ENCODE results near the gene CYBB. TPM values are rescaled to one million over a fixed set of nuclear protein-coding genes. Genes with fewer than 3 reads are reported as not detected.
"Not testable (repeated sequence)": the region's sequence is repeated elsewhere in the genome, so short reads cannot be mapped to it uniquely, and the experiment has no call there.

CYBB gene
- polyA plus RNA-seq (ENCODE audit: insufficient read length): 12.6 TPM
- long read RNA-seq, donor 1, full-length matches to known transcripts: 3 of 3 reads
- long read RNA-seq, donor 1, partial matches to known transcripts: 0 of 3 reads
- long read RNA-seq, donor 1, other reads (novel, unspliced or antisense): 0 of 3 reads
- long read RNA-seq, donor 2, full-length matches to known transcripts: 2 of 2 reads
- long read RNA-seq, donor 2, partial matches to known transcripts: 0 of 2 reads
- long read RNA-seq, donor 2, other reads (novel, unspliced or antisense): 0 of 2 reads
- long read RNA-seq, donor 3, full-length matches to known transcripts: 1 of 1 reads
- long read RNA-seq, donor 3, partial matches to known transcripts: 0 of 1 reads
- long read RNA-seq, donor 3, other reads (novel, unspliced or antisense): 0 of 1 reads
- long read RNA-seq, donor 4: 0 reads
- long read RNA-seq, donor 5, full-length matches to known transcripts: 1 of 1 reads
- long read RNA-seq, donor 5, partial matches to known transcripts: 0 of 1 reads
- long read RNA-seq, donor 5, other reads (novel, unspliced or antisense): 0 of 1 reads
- long read RNA-seq, donor 6, full-length matches to known transcripts: 1 of 1 reads
- long read RNA-seq, donor 6, partial matches to known transcripts: 0 of 1 reads
- long read RNA-seq, donor 6, other reads (novel, unspliced or antisense): 0 of 1 reads
- long read RNA-seq, donor 7, full-length matches to known transcripts: 1 of 1 reads
- long read RNA-seq, donor 7, partial matches to known transcripts: 0 of 1 reads
- long read RNA-seq, donor 7, other reads (novel, unspliced or antisense): 0 of 1 reads
- long read RNA-seq, donor 8: 0 reads

- no peak for DNase-seq
Measured at GRCh38 chrX:37779857-37780256, at the start of gene CYBB. Gene CYBB, plus strand, starts transcription at chrX:37780059. Its CDS starts 19 bp downstream, at chrX:37780078.

- DNase-seq: peak; percentile 55
Measured at GRCh38 chrX:37745354-37745753, 34.5 kb upstream of the CYBB start.

- DNase-seq: no peak
Measured at GRCh38 chrX:37745835-37746217, 34.0 kb upstream of the CYBB start.

GRCh38 chrX:37746218-37746941 is 33.5 kb upstream of the CYBB start:
- DNase-seq: no peak

GRCh38 chrX:37746951-37747350 is 32.9 kb upstream of the CYBB start:
- DNase-seq: no peak

GRCh38 chrX:37752281-37752680 is 27.6 kb upstream of the CYBB start:
- no peak for DNase-seq

GRCh38 chrX:37752936-37753335 is 26.9 kb upstream of the CYBB start:
- DNase-seq: no peak

GRCh38 chrX:37753384-37753783 is 26.5 kb upstream of the CYBB start:
- DNase-seq: no peak

GRCh38 chrX:37754516-37754915 is 25.3 kb upstream of the CYBB start:
- DNase-seq: no peak

GRCh38 chrX:37755025-37755424 is 24.8 kb upstream of the CYBB start:
- DNase-seq: no peak

GRCh38 chrX:37757082-37757481 is 22.8 kb upstream of the CYBB start:
- no peak for DNase-seq

GRCh38 chrX:37759351-37759750 is 20.5 kb upstream of the CYBB start:
- no peak for DNase-seq

GRCh38 chrX:37759878-37760418 is 19.9 kb upstream of the CYBB start:
- no peak for DNase-seq

- no peak for DNase-seq
Measured at GRCh38 chrX:37763400-37763799, 16.5 kb upstream of the CYBB start.

- no peak for DNase-seq
Measured at GRCh38 chrX:37765507-37765906, 14.4 kb upstream of the CYBB start.

- DNase-seq: no peak
Measured at GRCh38 chrX:37767430-37767829, 12.4 kb upstream of the CYBB start.

GRCh38 chrX:37768866-37769265 is 11.0 kb upstream of the CYBB start:
- not testable (repeated sequence) for DNase-seq

- DNase-seq: no peak
Measured at GRCh38 chrX:37776283-37776986, 3.4 kb upstream of the CYBB start.

GRCh38 chrX:37776987-37777325 is 2.9 kb upstream of the CYBB start:
- DNase-seq: no peak

GRCh38 chrX:37781081-37781480 is 1.2 kb downstream of the CYBB start:
- DNase-seq: no peak

- DNase-seq: no peak
Measured at GRCh38 chrX:37781814-37782213, 2.0 kb downstream of the CYBB start.

- DNase-seq: no peak
Measured at GRCh38 chrX:37782359-37782758, 2.5 kb downstream of the CYBB start.

All from left kidney (tissue), 8 donors.